Measurements from ENCODE around the gene NRCAM. TPM values are rescaled to one million over a fixed set of nuclear protein-coding genes. Genes with fewer than 3 reads are reported as not detected.

Gene NRCAM
- total and polyA plus RNA-seq, 12 donors, result 71.6 to 222 (median 148) TPM

- intact Hi-C loops (cut with DNase I), result no loop called here
These were observed 36.0 kb downstream of the NRCAM start for GRCh38 chr7:108419961-108420908.

GRCh38 chr7:108418946-108419345 lies 37.3 kb downstream of the NRCAM start:
- Histone ChIP-seq H3K9me3 (replicated peaks in 1 of 3) (no peaks in the 10 kb centered on the region), H3K36me3 (replicated peaks in 1 of 2) (no peaks in the 10 kb centered on the region), H3K4me1 (replicated peaks in 1 of 2) (peaks cover 21 to 65% of the 10 kb centered on the region in 2 donors), H3K27me3 (no peaks in the 10 kb centered on the region), H3K4me3 (no peak overlapping the region), H3K27ac (no peak overlapping the region)
- intact Hi-C loops (cut with DNase I), result no loop called here
- DNase-seq, result no peak
- WGBS, 4 donors, result 52 to 54% (median 53%) methylated on average over 7 of the region's 7 CpGs
- TF ChIP-seq CTCF (IDR thresholded peaks at IDR 0.05) (no peak), POLR2A (IDR thresholded peaks at IDR 0.05) (no peak)

More at GRCh38 chr7:108419961-108420908, 36.0 kb downstream of the NRCAM start:
- TF ChIP-seq CTCF (IDR thresholded peaks at IDR 0.05) (no peak), POLR2A (IDR thresholded peaks at IDR 0.05) (no peak)
- no peaks in the 10 kb centered on the region for H3K36me3 ChIP-seq (replicated peaks in 1 of 2)
- H3K27me3 ChIP-seq, result no peaks in the 10 kb centered on the region
- no peaks in the 10 kb centered on the region for H3K9me3 ChIP-seq (replicated peaks in 1 of 3)
- DNase-seq, result no peak
- WGBS, 4 donors, result 54 to 65% (median 61%) methylated on average over 7 of the region's 7 CpGs
- H3K27ac ChIP-seq, result no peak overlapping the region
- H3K4me1 ChIP-seq (replicated peaks in 1 of 2), result peaks cover 9 to 56% of the 10 kb centered on the region in 2 donors
- H3K4me3 ChIP-seq, result no peak overlapping the region

GRCh38 chr7:108417926-108418325 lies 38.3 kb downstream of the NRCAM start:
- 49 to 50% (median 50%) methylated on average over 2 of the region's 2 CpGs for WGBS, 4 donors
- Histone ChIP-seq H3K27me3 (no peaks in the 10 kb centered on the region), H3K4me1 (replicated peaks in 1 of 2) (peaks cover 31 to 71% of the 10 kb centered on the region in 2 donors), H3K9me3 (replicated peaks in 1 of 3) (no peaks in the 10 kb centered on the region), H3K27ac (peak overlapping the region in 1 of 5 donors; percentile 21), H3K36me3 (replicated peaks in 1 of 2) (no peaks in the 10 kb centered on the region), H3K4me3 (no peak overlapping the region)
- no peak for DNase-seq
- intact Hi-C loops (cut with DNase I), result no loop called here
- TF ChIP-seq CTCF (IDR thresholded peaks at IDR 0.05) (no peak), POLR2A (IDR thresholded peaks at IDR 0.05) (no peak)

GRCh38 chr7:108417144-108417543 lies 39.1 kb downstream of the NRCAM start:
- H3K9me3 ChIP-seq (replicated peaks in 1 of 3), result no peaks in the 10 kb centered on the region
- DNase-seq, result peak in 3 of 7 donors; percentile 36 to 58 (median 47)
- peak overlapping the region in 3 of 5 donors; percentile 50 to 75 (median 55) for H3K27ac ChIP-seq
- peaks cover 31 to 63% of the 10 kb centered on the region in 2 donors for H3K4me1 ChIP-seq (replicated peaks in 1 of 2)
- H3K27me3 ChIP-seq, result no peaks in the 10 kb centered on the region
- WGBS, 4 donors, result 62 to 72% (median 69%) methylated on average over 4 of the region's 4 CpGs
- TF ChIP-seq POLR2A (IDR thresholded peaks at IDR 0.05) (no peak), CTCF (IDR thresholded peaks at IDR 0.05) (no peak)
- H3K36me3 ChIP-seq (replicated peaks in 1 of 2), result no peaks in the 10 kb centered on the region
- H3K4me3 ChIP-seq, result no peak overlapping the region
- intact Hi-C loops (cut with DNase I), result no loop called here

Measured in adrenal gland (tissue), 12 donors.